OCI-LY3 (cell line): Measurements from ENCODE around the gene ZFYVE28.

Experiments
- H2AFZ ChIP-seq: fragments of 200-600, 300-600 bp; shearing (Covaris generic); 2 replicates; pipeline ENCODE4 v1.6.0; 2014; ENCODE audit warnings: antibody characterized with exemption, low read depth, low read length
- H3K27ac ChIP-seq: fragments of 200-600, 300-600 bp; sonication (generic); 2 replicates; pipeline ENCODE4 v1.5.1; 2014; ENCODE audit warnings: mild to moderate bottlenecking, low read length, moderate library complexity, mixed read lengths
- H3K27me3 ChIP-seq: fragments of 200-600, 300-600 bp; sonication (generic); 2 replicates; pipeline ENCODE4 v1.6.1; 2014; ENCODE audit warnings: low read depth, low read length, mixed read lengths
- H3K36me3 ChIP-seq: fragments of 200-600, 300-600 bp; sonication (generic); replicated peaks from 2 replicates; pipeline ENCODE3; 2014; ENCODE audit warnings: low read depth, low read length, mixed read lengths
- H3K4me1 ChIP-seq: fragments of 300-600, 200-600 bp; sonication (generic); 2 replicates; pipeline ENCODE4 v1.6.1; 2014; ENCODE audit warnings: low read length, mixed read lengths
- H3K4me2 ChIP-seq: fragments of 200-600, 300-600 bp; sonication (generic); 2 replicates; pipeline ENCODE4 v1.6.1; 2014; ENCODE audit warnings: low read length, mixed read lengths
- H3K4me3 ChIP-seq: fragments of 300-600, 200-600 bp; sonication (generic); 2 replicates; pipeline ENCODE4 v1.5.1; 2014; ENCODE audit warnings: antibody characterized with exemption, mild to moderate bottlenecking, low read length, moderate library complexity
- H3K79me2 ChIP-seq: fragments of 300-600, 200-600 bp; shearing (Covaris generic); 2 replicates; pipeline ENCODE4 v1.6.1; 2014; ENCODE audit warnings: mild to moderate bottlenecking, low read length, mixed read lengths
- H3K9ac ChIP-seq: fragments of 300-600, 200-600 bp; shearing (Covaris generic); 2 replicates; pipeline ENCODE4 v1.6.0; 2014; ENCODE audit warnings: mild to moderate bottlenecking, low read length, moderate library complexity
- H3K9me3 ChIP-seq: fragments of 200-600, 300-600 bp; shearing (Covaris generic); 2 replicates; pipeline ENCODE4 v1.6.1; 2014; ENCODE audit warnings: low read length, mixed read lengths; ENCODE audit not compliant: insufficient read depth
- H4K20me1 ChIP-seq: fragments of 200-600, 300-600 bp; sonication (generic); 2 replicates; pipeline ENCODE4 v1.6.1; 2016; ENCODE audit warnings: low read length, mixed read lengths; ENCODE audit not compliant: insufficient read depth
- CTCF ChIP-seq: fragments of 200-600, 300-600 bp; sonication (generic); IDR thresholded peaks from 2 replicates; pipeline ENCODE4 v1.5.1; 2014; ENCODE audit warnings: antibody characterized with exemption, low read length, low read depth
- EZH2phosphoT487 ChIP-seq: fragments of 200-600 bp; shearing (Covaris generic); IDR thresholded peaks from 2 replicates; pipeline ENCODE4 v1.6.1; 2018; ENCODE audit warnings: antibody characterized with exemption, mixed run types, low read depth

ZFYVE28 gene

GRCh38 chr4:2289311-2289954, 129.0 kb downstream of the ZFYVE28 start:
- Histone ChIP-seq H3K9ac (no peak overlapping the region), H3K9me3 (no peaks in the 10 kb centered on the region), H3K4me2 (no peak overlapping the region), H4K20me1 (no peaks in the 10 kb centered on the region), H3K27ac (no peak overlapping the region), H3K79me2 (no peaks in the 10 kb centered on the region), H3K4me3 (no peak overlapping the region), H2AFZ (no peak overlapping the region), H3K36me3 (no peaks in the 10 kb centered on the region), H3K27me3 (no peaks in the 10 kb centered on the region), H3K4me1 (0 out of 2 replicates have a peak, but pooled peaks cover 3% of the 10 kb centered on the region)
- TF ChIP-seq CTCF (no peak), EZH2phosphoT487 (no peak)

DNA sequence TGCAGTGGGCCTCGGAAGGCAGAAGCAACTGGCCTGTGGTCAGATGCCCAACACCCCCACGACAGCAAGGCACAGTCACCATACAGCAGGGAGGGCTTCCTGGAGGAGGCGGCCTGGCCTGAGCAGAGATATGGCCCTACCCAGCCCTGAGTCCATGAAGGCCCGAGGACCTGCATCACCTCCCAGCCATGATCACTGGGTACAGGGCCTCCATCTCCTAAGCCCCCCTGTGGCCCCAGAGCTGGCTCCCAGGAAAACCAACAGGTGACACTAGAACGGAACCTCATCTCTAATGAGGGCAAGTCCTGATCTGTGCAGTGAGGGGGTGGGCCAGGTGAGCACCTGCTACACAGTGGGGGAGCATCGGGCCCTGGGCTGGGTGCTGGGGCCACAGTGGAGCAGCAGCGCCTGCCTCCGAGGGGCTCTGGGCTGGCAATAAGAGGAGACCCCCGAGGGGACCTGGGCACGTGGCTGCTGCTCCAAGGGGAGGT, 130.3 kb downstream of the ZFYVE28 start:
- Histone ChIP-seq H3K9ac (no peak overlapping the region), H3K79me2 (no peaks in the 10 kb centered on the region), H4K20me1 (no peaks in the 10 kb centered on the region), H3K9me3 (no peaks in the 10 kb centered on the region), H2AFZ (no peak overlapping the region), H3K27me3 (no peaks in the 10 kb centered on the region), H3K4me1 (0 out of 2 replicates have a peak, but pooled peaks cover 3% of the 10 kb centered on the region), H3K36me3 (no peaks in the 10 kb centered on the region), H3K27ac (no peak overlapping the region), H3K4me2 (no peak overlapping the region), H3K4me3 (no peak overlapping the region)
- no peak for TF ChIP-seq CTCF
- no peak for TF ChIP-seq EZH2phosphoT487

DNA sequence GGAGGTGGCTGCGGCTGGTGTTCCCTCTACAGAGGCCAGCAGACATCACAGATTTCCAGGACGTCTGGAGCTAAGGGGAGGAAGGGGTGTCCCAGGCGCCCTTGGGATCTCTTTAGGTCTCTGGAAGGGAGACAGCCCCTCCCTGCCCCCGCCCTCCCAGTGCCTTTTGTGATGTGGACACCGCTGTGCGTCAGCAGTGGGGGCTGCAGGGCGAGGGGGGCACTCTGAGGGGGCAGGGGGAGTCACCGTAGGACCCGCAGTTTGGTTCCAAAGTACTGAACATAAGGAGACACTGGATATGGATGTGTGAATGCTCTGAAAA, 130.9 kb downstream of the ZFYVE28 start:
- no peak overlapping the region for H3K4me2 ChIP-seq
- H3K27ac ChIP-seq = no peak overlapping the region
- TF ChIP-seq CTCF = no peak
- TF ChIP-seq EZH2phosphoT487 = no peak
- no peaks in the 10 kb centered on the region for H3K27me3 ChIP-seq
- 0 out of 2 replicates have a peak, but pooled peaks cover 3% of the 10 kb centered on the region for H3K4me1 ChIP-seq
- H3K4me3 ChIP-seq = no peak overlapping the region
- no peaks in the 10 kb centered on the region for H4K20me1 ChIP-seq
- H2AFZ ChIP-seq = no peak overlapping the region
- H3K79me2 ChIP-seq = no peaks in the 10 kb centered on the region
- no peaks in the 10 kb centered on the region for H3K36me3 ChIP-seq
- H3K9ac ChIP-seq = no peak overlapping the region
- H3K9me3 ChIP-seq = no peaks in the 10 kb centered on the region

- no peak overlapping the region for H2AFZ ChIP-seq
- no peaks in the 10 kb centered on the region for H3K9me3 ChIP-seq
- no peaks in the 10 kb centered on the region for H3K27me3 ChIP-seq
- H3K79me2 ChIP-seq = no peaks in the 10 kb centered on the region
- no peak overlapping the region for H3K27ac ChIP-seq
- H3K4me3 ChIP-seq = no peak overlapping the region
- no peaks in the 10 kb centered on the region for H4K20me1 ChIP-seq
- no peak overlapping the region for H3K9ac ChIP-seq
- H3K36me3 ChIP-seq = no peaks in the 10 kb centered on the region
- no peak overlapping the region for H3K4me2 ChIP-seq
- peaks cover 7% of the 10 kb centered on the region; the same call in 1 of the 2 replicates for H3K4me1 ChIP-seq
- TF ChIP-seq EZH2phosphoT487 (no peak), CTCF (no peak)
Measured at GRCh38 chr4:2286904-2287593, 131.4 kb downstream of the ZFYVE28 start.
